Kidney (tissue), 14 donors: ENCODE data around the gene DNASE1L2. TPM values are rescaled to one million over a fixed set of nuclear protein-coding genes. Genes with fewer than 3 reads are reported as not detected.

Source experiments
- DNase-seq, 5 donors: peaks; one replicate each; pipeline ENCODE4 v3.0.0-alpha.2; 2013 to 2020
- FAIRE-seq: peaks from 2 replicates; lab custom pipeline; 2012; peaks lifted over from hg19 to GRCh38; lab: Jason Lieb, UNC
- H3K27ac ChIP-seq, 2 donors: one replicate each; pipeline ENCODE4 v1.7.0; 2013; ENCODE audit warnings: low read depth in 2 of 2, low read length in 2 of 2, inconsistent platforms in 1 of 2
- H3K27me3 ChIP-seq: one replicate; pipeline ENCODE4 v1.7.1; 2013; ENCODE audit warnings: low read length, inconsistent platforms; ENCODE audit not compliant: control insufficient read depth, insufficient read depth
- H3K36me3 ChIP-seq, 3 donors: one replicate each; pipeline versions ENCODE4 v1.7.0 to v1.7.1; 2013; ENCODE audit warnings: low read length in 3 of 3, control low read depth in 1 of 3, inconsistent platforms in 1 of 3; ENCODE audit not compliant: insufficient read depth in 3 of 3, control insufficient read depth in 2 of 3
- H3K4me1 ChIP-seq, 3 donors: one replicate each; pipeline versions ENCODE4 v1.7.0 to v1.7.1; 2013; ENCODE audit warnings: low read length in 3 of 3, inconsistent platforms in 1 of 3, low read depth in 1 of 3; ENCODE audit not compliant: control insufficient read depth in 2 of 3, insufficient read depth in 2 of 3
- H3K4me3 ChIP-seq, 3 donors: one replicate each; pipeline versions ENCODE4 v1.7.0 to v1.8.1; 2013; ENCODE audit warnings: low read length in 3 of 3, control low read depth in 1 of 3, inconsistent platforms in 1 of 3
- H3K9ac ChIP-seq, 3 donors: one replicate each; pipeline versions ENCODE4 v1.7.0 to v1.7.1; 2013; ENCODE audit warnings: low read length in 3 of 3, control low read depth in 1 of 3, inconsistent platforms in 1 of 3
- H3K9me3 ChIP-seq, 3 donors: one replicate each; pipeline versions ENCODE4 v1.7.0 to v1.7.1; 2013; ENCODE audit warnings: low read length in 3 of 3, control low read depth in 1 of 3, inconsistent platforms in 1 of 3; ENCODE audit not compliant: control insufficient read depth in 2 of 3, insufficient read depth in 1 of 3
- intact Hi-C: fragments of 100-400 bp; cut with DNase I; formaldehyde crosslinking; loops from one replicate; pipeline ENCODE4 v1.11.1; 2022
- polyA plus RNA-seq: library from polyadenylated mRNA; stranded (reverse); fragments of 350-450 nt; fragmentation: Illumina TruSeq; extraction: RNeasy Lipid Tissue Mini Kit (QIAGEN cat#74804); gene quantifications from one replicate; pipeline ENCODE4 v1.2.3, GENCODE V29; 2014; ENCODE audit warnings: low read depth, low replicate concordance; ENCODE audit not compliant: insufficient read depth
- total RNA-seq: library from RNA; stranded (reverse); fragmentation: NEBNext Ultra II Directional; extraction: Animal tissue kit (Norgen Biotek cat#: 25700); gene quantifications from one replicate; pipeline ENCODE4 v1.2.1, GENCODE V29; 2021
- TF ChIP-seq, protein P1 (sequence below): IDR thresholded peaks from 3 replicates; pipeline ENCODE4 v1.5.1; 2012; ENCODE audit warnings: mild to moderate bottlenecking, moderate library complexity, borderline replicate concordance; ENCODE audit not compliant: insufficient read depth; ENCODE audit errors: extremely low read depth
- donor health status: control.
- donor health status: control.
- donor health status: control.
- donor health status: control.
- donor health status: control.
- donor health status: DM: yes; HTN: yes; CAD: no.
- donor health status: Normal renal cell carcinoma (clear cell type).

Gene DNASE1L2
- total and polyA plus RNA-seq, 2 donors from 2014 or later: 0.88 TPM

DNA sequence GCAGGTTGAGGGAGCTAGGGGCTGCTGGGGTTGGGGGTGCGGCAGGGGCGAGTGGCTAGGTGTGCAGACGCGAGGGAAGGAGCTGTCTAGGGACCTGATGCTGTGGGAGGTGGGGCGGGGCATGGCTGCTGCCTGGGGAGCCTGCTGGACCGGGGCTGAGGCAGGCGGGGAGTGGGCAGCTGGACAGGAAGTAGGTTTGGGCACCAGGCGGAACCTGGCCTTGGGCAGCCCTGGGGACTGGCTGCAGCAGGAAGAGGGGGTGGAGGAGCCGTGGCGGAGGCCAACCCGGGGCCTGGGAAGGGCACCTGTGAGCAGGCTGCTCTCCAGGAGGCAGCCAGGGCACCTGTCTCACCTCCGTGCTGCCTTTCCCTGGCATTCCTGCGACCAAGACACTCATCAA, 5.9 kb upstream of the DNASE1L2 start:
- Histone ChIP-seq H3K4me3 (no peak overlapping the region), H3K4me1 (no peaks in the 10 kb centered on the region), H3K36me3 (peaks cover 0 to 32% (median 13%) of the 10 kb centered on the region in 3 donors), H3K27me3 (no peaks in the 10 kb centered on the region), H3K9ac (no peak overlapping the region), H3K27ac (no peak overlapping the region), H3K9me3 (no peaks in the 10 kb centered on the region)
- TF ChIP-seq, protein P1, sequence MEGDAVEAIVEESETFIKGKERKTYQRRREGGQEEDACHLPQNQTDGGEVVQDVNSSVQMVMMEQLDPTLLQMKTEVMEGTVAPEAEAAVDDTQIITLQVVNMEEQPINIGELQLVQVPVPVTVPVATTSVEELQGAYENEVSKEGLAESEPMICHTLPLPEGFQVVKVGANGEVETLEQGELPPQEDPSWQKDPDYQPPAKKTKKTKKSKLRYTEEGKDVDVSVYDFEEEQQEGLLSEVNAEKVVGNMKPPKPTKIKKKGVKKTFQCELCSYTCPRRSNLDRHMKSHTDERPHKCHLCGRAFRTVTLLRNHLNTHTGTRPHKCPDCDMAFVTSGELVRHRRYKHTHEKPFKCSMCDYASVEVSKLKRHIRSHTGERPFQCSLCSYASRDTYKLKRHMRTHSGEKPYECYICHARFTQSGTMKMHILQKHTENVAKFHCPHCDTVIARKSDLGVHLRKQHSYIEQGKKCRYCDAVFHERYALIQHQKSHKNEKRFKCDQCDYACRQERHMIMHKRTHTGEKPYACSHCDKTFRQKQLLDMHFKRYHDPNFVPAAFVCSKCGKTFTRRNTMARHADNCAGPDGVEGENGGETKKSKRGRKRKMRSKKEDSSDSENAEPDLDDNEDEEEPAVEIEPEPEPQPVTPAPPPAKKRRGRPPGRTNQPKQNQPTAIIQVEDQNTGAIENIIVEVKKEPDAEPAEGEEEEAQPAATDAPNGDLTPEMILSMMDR: no peak
- intact Hi-C loops: no loop called here
- FAIRE-seq: no peak
- peak in 1 of 5 donors; percentile 73 for DNase-seq

GRCh38 chr16:2231016-2231931, 5.0 kb upstream of the DNASE1L2 start:
- Histone ChIP-seq H3K9ac (no peak overlapping the region), H3K36me3 (peaks cover 0 to 32% (median 14%) of the 10 kb centered on the region in 3 donors), H3K27ac (no peak overlapping the region), H3K27me3 (no peaks in the 10 kb centered on the region), H3K9me3 (no peaks in the 10 kb centered on the region), H3K4me3 (no peak overlapping the region), H3K4me1 (no peaks in the 10 kb centered on the region)
- TF ChIP-seq, protein P1: no peak
- no peak for DNase-seq
- FAIRE-seq: no peak
- intact Hi-C loops: no loop called here

- TF ChIP-seq, protein P1: no peak
- peaks cover 0 to 32% (median 14%) of the 10 kb centered on the region in 3 donors for H3K36me3 ChIP-seq
- H3K4me3 ChIP-seq: no peak overlapping the region
- H3K27me3 ChIP-seq: no peaks in the 10 kb centered on the region
- H3K4me1 ChIP-seq: peaks cover 0 to 7% (median 0%) of the 10 kb centered on the region in 3 donors
- no peak for FAIRE-seq
- H3K9me3 ChIP-seq: no peaks in the 10 kb centered on the region
- no peak overlapping the region for H3K27ac ChIP-seq
- DNase-seq: peak in 1 of 5 donors; percentile 70
- no peak overlapping the region for H3K9ac ChIP-seq
- intact Hi-C loops: no loop called here
Observed at GRCh38 chr16:2232094-2232990, 3.9 kb upstream of the DNASE1L2 start.
